ENCODE results near the gene AGTRAP. TPM values are rescaled to one million over a fixed set of nuclear protein-coding genes. Genes with fewer than 3 reads are reported as not detected.

The AGTRAP gene
- total RNA-seq, 2 experiments from 2014 or later = 20.3 to 21.7 TPM

DNA sequence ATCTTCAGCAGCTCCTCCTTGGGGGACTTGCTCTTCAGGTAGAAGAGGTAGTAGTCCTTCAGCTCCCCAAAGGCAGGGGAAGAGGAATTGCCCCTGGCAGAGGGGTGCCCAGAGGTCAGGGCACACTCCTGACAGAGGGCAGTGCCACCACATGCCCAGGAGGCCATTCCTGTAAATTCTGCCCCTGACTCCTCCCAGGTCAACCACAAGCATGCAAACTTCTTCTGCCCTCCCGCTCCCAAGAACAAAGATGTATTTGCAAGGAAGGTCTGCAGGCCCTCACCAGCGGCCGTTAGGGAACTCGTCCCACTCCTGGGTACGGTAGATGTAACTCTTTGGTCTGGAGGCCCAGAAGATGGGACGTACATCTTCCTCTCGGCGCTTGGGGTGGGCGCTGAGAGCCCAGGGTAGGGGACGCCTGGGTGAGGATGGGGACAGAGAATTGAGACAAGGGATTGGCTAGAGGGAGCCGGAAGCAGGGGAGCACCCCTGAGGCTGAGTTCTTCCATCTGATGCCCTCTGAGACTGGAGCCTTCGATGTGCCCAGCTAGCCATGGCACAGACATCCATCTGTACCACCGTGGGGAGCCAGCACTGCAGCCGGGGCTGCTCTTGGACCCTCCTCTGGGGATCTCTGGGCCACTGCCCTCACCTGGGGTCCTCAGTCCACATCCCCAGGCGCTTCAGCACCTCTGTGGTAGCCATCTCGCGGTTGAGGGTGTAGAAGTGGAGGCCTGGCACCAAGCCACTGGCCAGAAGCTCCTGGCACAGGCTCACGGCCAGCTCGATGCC is 58.7 kb downstream of the AGTRAP start:
- H3K27ac Mint-ChIP-seq = no peak overlapping the region
- no peaks in the 10 kb centered on the region for H3K9me3 Mint-ChIP-seq
- H3K4me1 Mint-ChIP-seq (ENCODE audit: low read depth) = no peaks in the 10 kb centered on the region
- intact Hi-C loops (cut with micrococcal nuclease) = no loop called here
- no peak for DNase-seq
- CTCF ChIA-PET = interaction anchor here (1.7 kb wide), 1 partner anchor 9 kb away, joined by 5 read pairs; no protein-coding TSS in a partner anchor
- H3K4me3 Mint-ChIP-seq = no peak overlapping the region
- peaks cover 7% of the 10 kb centered on the region for H3K36me3 Mint-ChIP-seq (ENCODE audit: low read depth)
- no peaks in the 10 kb centered on the region for H3K27me3 Mint-ChIP-seq (ENCODE audit: low read depth)

DNA sequence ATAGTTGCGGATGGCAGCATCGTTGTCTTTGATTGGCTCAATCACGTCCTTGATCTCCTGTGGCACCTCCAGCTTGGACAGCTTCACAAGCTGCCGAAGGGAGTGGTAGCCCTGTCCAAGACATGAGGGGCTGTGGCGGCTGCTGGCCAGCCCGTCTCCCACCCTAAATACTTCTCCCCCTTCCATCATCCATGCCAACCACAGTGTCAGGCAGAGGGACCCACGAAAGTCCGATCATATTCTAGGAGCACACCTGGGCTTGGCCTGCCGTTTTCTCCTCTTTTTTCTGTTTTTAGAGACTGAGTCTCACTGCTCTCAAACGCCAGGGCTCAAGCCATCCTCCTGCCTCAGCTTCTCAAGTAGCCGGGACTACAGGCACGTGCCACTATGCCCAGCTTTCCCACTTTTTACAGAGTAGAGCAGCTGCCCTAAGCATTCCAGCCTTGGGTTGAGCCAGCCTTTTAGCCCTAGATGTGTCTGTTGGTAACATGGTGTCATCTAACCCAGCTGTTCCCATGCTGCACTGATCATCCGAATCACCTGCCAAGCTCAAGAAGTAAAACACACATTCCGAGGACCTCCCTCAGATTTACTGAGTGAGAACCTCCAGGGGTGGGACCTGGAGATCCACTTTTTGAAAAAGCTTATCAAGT is 59.4 kb downstream of the AGTRAP start:
- no peaks in the 10 kb centered on the region for H3K9me3 Mint-ChIP-seq
- H3K27ac Mint-ChIP-seq = no peak overlapping the region
- CTCF ChIA-PET = interaction anchor here (1.7 kb wide), 1 partner anchor 10 kb away, joined by 5 read pairs; no protein-coding TSS in a partner anchor
- no peaks in the 10 kb centered on the region for H3K27me3 Mint-ChIP-seq (ENCODE audit: low read depth)
- no peak overlapping the region for H3K4me3 Mint-ChIP-seq
- peaks cover 7% of the 10 kb centered on the region for H3K36me3 Mint-ChIP-seq (ENCODE audit: low read depth)
- no peaks in the 10 kb centered on the region for H3K4me1 Mint-ChIP-seq (ENCODE audit: low read depth)
- DNase-seq = no peak
- intact Hi-C loops (cut with micrococcal nuclease) = no loop called here

DNA sequence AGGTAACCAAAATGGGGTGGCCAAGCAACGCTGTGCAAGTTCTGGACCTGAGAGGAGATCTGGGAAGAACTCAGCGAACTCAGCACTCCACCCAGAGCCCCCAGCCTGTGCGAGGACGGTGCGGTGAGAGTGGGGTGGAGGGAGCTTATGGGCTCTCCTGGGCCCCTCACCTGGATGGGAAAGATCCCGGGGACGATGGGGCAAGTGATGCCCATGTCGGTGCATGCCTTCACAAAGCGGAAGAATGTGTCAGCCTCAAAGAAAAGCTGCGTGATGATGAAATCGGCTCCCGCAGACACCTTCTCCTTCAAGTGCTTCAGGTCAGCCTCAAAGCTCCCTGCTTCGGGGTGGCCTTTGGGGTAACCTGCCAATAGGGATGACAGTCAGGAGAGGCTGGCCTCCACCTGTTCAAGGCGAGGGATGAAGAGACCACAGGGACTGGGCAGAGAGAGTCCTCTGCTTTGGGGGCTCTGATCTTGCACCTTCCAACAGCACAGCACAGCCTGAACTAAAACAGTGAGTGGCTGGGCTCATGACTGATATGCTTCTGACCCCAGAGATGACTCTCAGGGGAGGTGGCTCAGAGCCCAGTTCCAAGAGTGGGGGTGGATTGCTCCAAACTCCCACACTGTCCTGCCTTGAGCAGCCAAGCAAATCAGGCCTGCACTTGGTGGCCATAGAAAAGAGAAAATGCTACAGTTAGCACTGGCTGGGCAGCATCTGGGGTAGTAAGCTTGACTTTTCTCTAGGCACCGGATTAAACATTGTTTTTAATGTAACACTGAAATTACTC is 60.3 kb downstream of the AGTRAP start:
- CTCF ChIA-PET = interaction anchor here (1.7 kb wide), 1 partner anchor 11 kb away, joined by 5 read pairs; no protein-coding TSS in a partner anchor
- Mint-ChIP-seq H3K9me3 (no peaks in the 10 kb centered on the region), H3K27ac (no peak overlapping the region), H3K36me3 (ENCODE audit: low read depth) (peaks cover 11% of the 10 kb centered on the region), H3K4me1 (ENCODE audit: low read depth) (no peaks in the 10 kb centered on the region), H3K27me3 (ENCODE audit: low read depth) (no peaks in the 10 kb centered on the region), H3K4me3 (no peak overlapping the region)
- DNase-seq = no peak
- intact Hi-C loops (cut with micrococcal nuclease) = no loop called here

DNA sequence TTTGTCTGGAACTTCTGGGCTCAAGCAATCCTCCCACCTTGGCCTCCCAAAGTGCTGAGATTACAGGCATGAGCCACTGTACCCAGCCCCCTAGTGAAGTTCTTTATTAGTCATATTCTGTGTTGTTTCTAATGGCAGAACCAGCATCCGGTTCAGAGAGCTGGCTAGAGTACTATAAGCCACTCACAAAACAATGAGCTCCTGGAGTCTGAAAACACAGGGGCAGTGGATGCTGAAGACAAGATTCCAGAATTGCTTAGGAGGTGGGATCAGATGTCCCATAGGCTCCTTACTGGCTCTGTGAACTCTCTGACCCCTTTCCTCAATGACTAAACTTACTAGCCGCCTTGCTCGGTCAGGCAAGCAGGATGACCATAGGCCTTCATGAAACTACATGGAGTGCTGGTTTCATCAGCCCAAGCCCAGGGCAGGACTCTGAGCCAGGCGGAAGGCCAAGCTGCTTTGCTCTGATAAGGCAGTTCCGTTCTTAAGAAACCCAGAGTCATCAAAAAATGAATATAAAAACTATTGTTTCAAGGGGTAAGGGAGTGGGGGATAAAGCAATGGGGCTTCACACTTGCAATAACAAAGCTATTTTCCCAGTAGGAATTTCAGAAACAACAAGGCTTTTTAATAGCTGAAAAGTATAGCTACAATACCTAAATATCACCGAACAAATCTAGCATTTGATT is 61.7 kb downstream of the AGTRAP start:
- intact Hi-C loops (cut with micrococcal nuclease) = no loop called here
- H3K36me3 Mint-ChIP-seq (ENCODE audit: low read depth) = peaks cover 12% of the 10 kb centered on the region
- H3K9me3 Mint-ChIP-seq = no peaks in the 10 kb centered on the region
- no peaks in the 10 kb centered on the region for H3K27me3 Mint-ChIP-seq (ENCODE audit: low read depth)
- CTCF ChIA-PET = interaction anchor here (0.9 to 1.0 kb wide), 2 partner anchors 12 to 134 kb away, joined by 3 read pairs; partner anchors contain the start of gene FBXO6
- peaks cover 9% of the 10 kb centered on the region for H3K4me1 Mint-ChIP-seq (ENCODE audit: low read depth)
- no peak overlapping the region for H3K27ac Mint-ChIP-seq
- H3K4me3 Mint-ChIP-seq = no peak overlapping the region
- DNase-seq = no peak

DNA sequence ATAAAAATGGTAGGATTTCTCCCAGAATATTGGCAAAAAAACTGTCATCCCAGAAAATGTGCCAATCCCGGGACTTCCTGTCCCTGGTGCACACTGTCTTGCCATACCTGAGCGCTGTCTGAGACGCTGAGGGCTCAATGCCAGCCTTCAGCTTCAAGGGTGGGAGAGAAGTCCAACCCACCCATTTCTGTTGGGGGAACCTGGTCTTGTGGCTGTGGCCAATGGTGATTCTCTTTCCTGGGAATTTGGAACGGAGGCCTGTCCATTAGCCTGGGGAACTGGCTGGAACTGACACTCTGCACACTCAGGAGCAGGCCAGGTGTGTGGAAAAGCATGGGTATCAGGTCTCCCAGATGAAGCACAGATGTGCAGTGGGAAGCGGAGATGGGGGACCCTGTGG is 63.2 kb downstream of the AGTRAP start:
- CTCF ChIA-PET = no interaction called here
- no peaks in the 10 kb centered on the region for H3K9me3 Mint-ChIP-seq
- H3K4me1 Mint-ChIP-seq (ENCODE audit: low read depth) = peaks cover 22% of the 10 kb centered on the region
- intact Hi-C loops (cut with micrococcal nuclease) = no loop called here
- H3K27ac Mint-ChIP-seq = no peak overlapping the region
- H3K4me3 Mint-ChIP-seq = no peak overlapping the region
- DNase-seq = no peak
- H3K27me3 Mint-ChIP-seq (ENCODE audit: low read depth) = no peaks in the 10 kb centered on the region
- peaks cover 14% of the 10 kb centered on the region for H3K36me3 Mint-ChIP-seq (ENCODE audit: low read depth)

DNA sequence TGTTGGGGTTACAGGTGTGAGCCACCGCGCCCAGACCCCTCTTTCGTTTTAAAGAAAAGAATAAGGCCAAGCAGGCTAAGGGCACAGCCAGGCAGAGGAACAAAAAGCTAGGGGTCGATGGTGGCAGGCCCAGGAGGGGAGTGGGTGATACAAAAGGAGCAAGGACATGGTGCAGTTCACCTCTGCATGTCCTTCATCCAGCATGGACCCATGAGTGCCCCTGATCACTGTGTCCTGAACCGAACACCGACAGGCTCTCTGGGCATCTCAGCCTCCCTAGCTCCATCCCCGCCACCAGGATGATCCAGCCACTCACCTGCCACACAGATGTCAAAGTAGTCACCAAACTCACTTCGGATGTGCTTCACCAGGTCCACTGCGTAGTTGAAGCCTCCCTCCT is 64.0 kb downstream of the AGTRAP start:
- Mint-ChIP-seq H3K4me1 (ENCODE audit: low read depth) (peaks cover 29% of the 10 kb centered on the region), H3K9me3 (no peaks in the 10 kb centered on the region), H3K4me3 (no peak overlapping the region), H3K27me3 (ENCODE audit: low read depth) (no peaks in the 10 kb centered on the region), H3K27ac (no peak overlapping the region), H3K36me3 (ENCODE audit: low read depth) (peaks cover 14% of the 10 kb centered on the region)
- DNase-seq = no peak
- intact Hi-C loops (cut with micrococcal nuclease) = no loop called here
- CTCF ChIA-PET = no interaction called here

DNA sequence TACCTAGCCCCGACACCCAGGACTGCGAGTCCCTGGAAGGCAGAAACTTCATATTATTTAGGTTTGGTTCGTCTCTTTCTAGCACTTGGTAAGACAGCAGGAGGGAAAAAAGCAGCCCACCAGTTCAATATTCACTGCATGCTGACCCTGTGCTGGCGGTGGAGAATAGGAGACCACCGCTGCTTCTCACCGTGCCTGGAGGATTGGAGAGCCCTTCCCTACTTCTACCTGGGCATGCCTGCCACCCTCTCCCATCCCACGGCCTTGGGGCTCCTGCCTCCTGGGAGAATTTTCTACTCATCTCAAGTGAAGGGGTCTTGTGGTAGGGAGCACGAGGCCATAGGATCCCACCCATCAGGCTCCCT is 64.4 kb downstream of the AGTRAP start:
- Mint-ChIP-seq H3K9me3 (no peaks in the 10 kb centered on the region), H3K27me3 (ENCODE audit: low read depth) (no peaks in the 10 kb centered on the region), H3K4me1 (ENCODE audit: low read depth) (peaks cover 32% of the 10 kb centered on the region), H3K36me3 (ENCODE audit: low read depth) (peaks cover 13% of the 10 kb centered on the region), H3K27ac (no peak overlapping the region), H3K4me3 (no peak overlapping the region)
- no peak for DNase-seq
- CTCF ChIA-PET = no interaction called here
- intact Hi-C loops (cut with micrococcal nuclease) = no loop called here

Other genes with a start within 250 kb of the AGTRAP start
- 1 to 10 TPM in 1 of 2 experiments, under 1 TPM in 1; 0.77 to 1.1 TPM for gene FBXO2, start 81.7 kb upstream of the AGTRAP start, total RNA-seq
- gene FBXO44, start 81.3 kb upstream of the AGTRAP start, total RNA-seq = 10 to 100 TPM; 21.6 to 23.6 TPM
- gene FBXO6, start 71.9 kb upstream of the AGTRAP start, total RNA-seq = 10 to 100 TPM; 20.0 to 20.6 TPM
- gene MAD2L2, start 55.0 kb upstream of the AGTRAP start, total RNA-seq = 10 to 100 TPM; 86.7 to 88.3 TPM
- under 1 TPM; 0.26 to 0.30 TPM for gene DRAXIN, start 44.4 kb upstream of the AGTRAP start, total RNA-seq
- gene C1orf167, start 26.1 kb downstream of the AGTRAP start, total RNA-seq = not detected
- gene MTHFR, start 69.8 kb downstream of the AGTRAP start, total RNA-seq = 1 to 10 TPM; 7.1 to 7.9 TPM
- gene CLCN6, start 70.1 kb downstream of the AGTRAP start, total RNA-seq = 10 to 100 TPM; 11.3 to 11.6 TPM
- not detected for gene NPPA, start 111.6 kb downstream of the AGTRAP start, total RNA-seq
- not detected for gene NPPB, start 122.8 kb downstream of the AGTRAP start, total RNA-seq
- gene KIAA2013, start 190.3 kb downstream of the AGTRAP start, total RNA-seq = 10 to 100 TPM; 16.0 to 17.7 TPM
- 1 to 10 TPM; 6.7 to 9.0 TPM for gene PLOD1, start 198.6 kb downstream of the AGTRAP start, total RNA-seq
- 10 to 100 TPM; 47.4 to 52.3 TPM for gene MFN2, start 244.3 kb downstream of the AGTRAP start, total RNA-seq

Measured in activated naive CD4-positive, alpha-beta T cell treated with anti-CD3 and anti-CD28 coated beads for 36 hours (primary cell).